GM19452 (cell line): Measurements from ENCODE around the gene LRRC10B.

Source experiments
- ATAC-seq: cut with Tn5 transposase; IDR thresholded peaks from one replicate; pipeline ENCODE4 v1.9.1; 2021; ENCODE audit not compliant: unreplicated experiment

The LRRC10B gene

GRCh38 chr11:61486011-61486620 is 22.4 kb upstream of the LRRC10B start:
- no peak for ATAC-seq

DNA sequence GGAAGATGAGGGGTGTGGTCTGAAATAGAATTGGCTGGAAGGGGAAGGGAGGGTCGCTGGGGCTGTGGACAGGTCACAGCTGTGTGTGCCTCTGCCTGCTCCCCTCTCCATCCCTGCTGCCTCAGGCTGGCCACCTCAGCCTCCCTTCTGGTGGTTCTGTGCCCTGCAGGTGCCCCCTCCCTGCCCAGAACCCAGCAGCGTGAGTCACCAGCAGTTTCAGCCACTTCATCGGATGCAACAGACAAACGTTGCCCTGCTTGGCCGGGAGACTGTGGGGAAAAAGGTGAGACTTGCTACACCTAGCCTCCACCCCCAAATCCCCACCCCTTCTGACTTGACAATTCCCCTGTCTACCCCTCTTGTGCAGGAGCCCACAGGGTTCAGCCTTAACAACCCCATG is 21.8 kb upstream of the LRRC10B start:
- no peak for ATAC-seq

DNA sequence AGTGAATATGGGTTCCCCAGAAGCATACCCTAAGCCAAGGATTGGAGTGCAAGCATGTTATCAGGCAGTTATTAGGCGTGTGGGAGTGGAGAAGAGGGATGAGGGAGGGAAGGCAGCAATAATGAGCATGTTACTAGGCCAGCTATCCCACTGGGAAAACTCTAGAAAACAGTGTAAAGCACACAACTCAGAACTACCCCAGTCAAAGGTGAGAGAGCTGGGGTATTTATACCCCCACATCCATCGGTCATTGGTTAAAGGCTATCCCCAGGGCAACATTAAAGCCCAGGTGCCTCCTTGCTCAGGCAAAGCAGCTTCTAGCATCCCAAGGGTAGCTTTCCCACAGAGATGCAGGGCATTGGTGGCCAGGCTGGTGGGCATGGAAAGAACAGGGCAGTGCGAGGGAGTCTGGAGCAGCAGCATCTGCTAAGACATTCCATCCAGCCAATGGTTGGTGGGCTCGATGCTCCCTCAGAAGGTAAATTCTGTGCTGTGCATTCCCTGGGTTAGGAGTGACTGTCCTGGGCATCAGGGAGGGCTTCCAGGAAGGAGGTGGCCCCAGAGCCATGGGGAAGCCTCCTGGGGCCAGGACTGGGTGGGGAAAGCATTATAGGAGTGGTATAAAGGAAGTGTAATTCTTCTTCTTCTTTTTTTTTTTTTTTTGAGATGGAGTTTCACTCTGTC is 21.1 kb upstream of the LRRC10B start:
- no peak for ATAC-seq

DNA sequence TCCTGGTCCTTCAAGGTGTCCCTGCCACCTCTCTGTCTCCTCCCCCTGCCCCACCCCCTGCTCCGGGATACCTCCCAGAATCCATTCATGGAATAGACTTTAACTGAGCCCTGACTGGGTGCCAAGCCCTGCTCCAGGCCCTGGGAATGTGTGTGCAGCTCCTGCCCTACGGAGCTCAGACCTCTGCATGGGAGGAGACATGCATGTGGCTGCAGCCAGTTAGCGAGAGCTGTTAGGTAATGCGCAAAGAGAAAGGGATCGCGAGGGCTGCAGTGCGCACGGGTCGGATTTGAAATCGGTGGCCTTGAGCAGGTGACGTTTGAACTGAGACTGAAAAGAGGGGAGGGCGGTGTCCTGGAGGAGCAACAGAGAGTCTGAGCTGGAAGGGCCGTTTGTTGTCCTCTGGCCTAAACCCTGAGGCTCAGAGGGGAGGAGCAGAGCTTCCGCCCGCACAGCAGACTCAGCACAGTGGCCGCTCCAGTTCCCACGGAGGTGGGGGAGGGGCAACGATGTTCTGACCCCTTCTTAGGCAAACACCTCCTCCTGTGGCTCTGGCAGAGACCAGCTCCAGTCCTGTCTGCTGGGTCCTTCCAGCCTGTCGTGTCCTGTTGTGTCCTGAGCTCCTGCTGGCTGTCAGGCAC is 19.8 kb upstream of the LRRC10B start:
- no peak for ATAC-seq

- no peak for ATAC-seq
These were observed 18.5 kb upstream of the LRRC10B start for GRCh38 chr11:61489833-61490721.

- ATAC-seq = no peak
These were observed 16.7 kb upstream of the LRRC10B start for GRCh38 chr11:61491736-61492395.

DNA sequence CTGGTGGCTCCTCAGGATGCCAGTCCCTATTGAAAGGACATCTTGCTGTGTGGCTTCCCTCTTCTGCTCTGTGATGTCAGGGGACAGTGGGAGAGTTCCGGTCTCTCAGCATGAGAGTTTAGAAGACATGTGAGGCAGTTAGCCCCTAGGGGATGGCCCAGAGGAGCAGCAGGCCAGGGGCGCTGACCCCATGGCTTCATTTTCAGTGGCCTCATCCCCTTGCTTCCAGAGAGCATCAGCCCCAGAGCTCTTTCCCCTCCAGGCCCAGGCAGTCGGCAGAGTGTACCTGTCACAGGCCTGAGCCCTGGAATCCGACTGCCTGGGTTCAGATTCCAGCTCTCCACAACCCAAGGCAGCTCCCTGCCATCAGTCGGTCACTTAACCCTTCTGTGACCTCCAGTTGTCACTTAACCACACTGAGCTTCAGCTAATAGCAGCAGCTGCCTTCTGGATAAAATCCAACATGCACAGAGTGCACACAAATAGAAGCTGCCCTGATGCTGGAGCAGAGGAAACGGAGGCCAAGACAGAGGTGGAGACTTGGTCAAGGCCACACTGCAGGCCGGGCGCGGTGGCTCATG is 14.1 kb upstream of the LRRC10B start:
- ATAC-seq = no peak

DNA sequence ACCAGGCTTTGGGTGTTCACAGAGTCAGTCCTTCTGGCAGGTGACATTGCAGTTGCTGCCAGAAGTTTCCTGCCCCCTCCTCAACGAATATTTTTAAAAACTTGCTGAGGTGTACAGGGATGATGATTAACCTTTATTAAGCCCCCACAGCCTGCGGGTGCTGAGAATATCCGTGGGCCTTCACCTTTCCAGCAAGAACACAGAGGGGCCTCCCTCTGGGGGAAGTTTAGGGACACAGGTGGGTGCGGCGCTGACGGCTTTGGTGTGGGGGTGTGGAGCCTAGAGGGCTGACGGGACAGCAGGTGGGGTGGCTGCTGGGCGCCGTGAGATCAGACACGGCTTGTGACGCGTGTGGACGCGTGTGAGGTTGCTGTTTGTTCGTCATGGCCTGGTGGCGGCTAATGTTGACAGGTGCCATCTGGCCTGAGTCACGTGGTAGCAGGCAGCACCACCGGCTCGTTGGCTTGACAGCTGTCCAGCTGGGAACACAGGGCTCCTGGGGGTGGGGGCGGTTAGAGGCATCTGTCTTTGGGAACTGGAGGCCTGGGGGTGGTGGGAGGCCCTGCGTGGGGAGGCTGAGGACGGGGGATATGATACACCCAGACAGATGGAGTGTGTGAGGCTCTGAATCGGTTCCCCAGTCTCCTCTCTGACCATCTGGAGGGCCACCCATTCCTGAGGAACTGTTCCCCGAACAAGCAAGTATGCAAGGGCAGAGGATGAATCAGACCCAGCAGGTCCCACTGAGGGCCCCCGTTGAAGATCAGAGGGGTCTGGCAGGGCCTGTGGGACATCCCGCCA is 12.5 kb upstream of the LRRC10B start:
- no peak for ATAC-seq

GRCh38 chr11:61496602-61497400 is 11.7 kb upstream of the LRRC10B start:
- no peak for ATAC-seq

DNA sequence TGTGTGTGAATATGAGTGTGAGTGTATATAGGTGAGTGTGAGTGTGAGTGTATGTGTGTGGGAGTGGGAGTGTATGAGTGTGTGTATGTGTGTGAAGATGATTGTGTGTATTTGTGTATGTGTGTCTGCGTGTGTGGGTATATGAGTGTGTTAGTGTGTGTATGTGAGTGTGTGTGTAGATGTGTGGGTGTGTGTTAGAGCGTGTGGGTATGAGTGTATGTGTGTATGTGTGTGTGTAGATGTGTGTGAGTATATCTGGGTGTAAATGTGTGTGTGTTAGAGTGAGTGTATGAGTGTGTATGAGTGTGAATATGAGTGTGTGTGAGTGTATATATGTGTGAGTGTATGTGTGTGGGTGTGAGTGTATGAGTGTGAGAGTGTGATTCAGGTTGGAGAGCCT is 11.1 kb upstream of the LRRC10B start:
- no peak for ATAC-seq

DNA sequence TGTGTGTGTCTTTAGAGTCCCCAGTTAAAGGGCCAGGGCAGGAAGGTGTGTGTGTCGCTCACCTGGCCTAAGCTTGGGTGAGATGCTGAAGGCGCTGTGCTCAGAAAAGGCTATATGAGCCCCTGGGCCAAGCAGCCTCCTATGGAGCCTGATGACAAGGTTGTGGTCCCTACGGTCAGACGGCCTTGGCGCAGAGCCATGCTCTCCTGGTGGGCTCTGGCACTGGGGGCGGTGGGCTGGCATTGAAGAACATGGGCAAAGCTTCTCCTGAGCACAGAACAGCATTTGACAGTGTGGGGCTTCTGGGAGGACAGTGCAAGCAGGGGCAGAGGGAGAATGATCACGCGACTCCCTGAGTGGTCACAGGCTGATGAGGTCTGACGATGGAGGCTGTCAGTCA is 10.7 kb upstream of the LRRC10B start:
- no peak for ATAC-seq

DNA sequence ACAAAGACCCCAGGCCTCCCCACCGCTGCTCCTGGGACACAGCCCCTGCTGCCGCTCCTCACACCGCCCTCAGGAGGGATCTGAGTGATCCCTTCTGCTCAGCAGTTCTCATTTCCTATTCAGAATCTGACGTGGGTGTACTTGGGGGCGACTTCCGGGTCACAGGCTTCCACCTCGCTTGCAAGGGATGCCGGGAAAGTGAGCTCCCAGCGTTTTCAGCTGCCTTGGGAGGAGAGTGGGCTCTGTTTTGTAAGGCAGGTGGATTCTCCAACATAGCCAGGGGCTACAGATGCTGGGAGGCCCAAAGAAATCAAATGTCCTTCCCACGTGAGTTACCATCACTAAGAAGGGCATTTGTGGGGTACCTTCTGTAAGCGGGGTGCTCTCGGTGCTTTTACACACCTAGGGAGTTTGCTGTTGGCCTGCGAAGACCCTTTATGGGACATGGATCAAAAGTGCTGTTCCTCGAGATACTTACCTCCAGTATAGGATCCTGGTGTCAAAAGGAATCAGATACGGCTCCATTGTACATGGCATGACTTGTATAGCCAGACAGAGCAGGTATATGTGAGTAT is 9.7 kb upstream of the LRRC10B start:
- no peak for ATAC-seq

GRCh38 chr11:61499816-61500491 is 8.6 kb upstream of the LRRC10B start:
- no peak for ATAC-seq

GRCh38 chr11:61502522-61502921 is 6.0 kb upstream of the LRRC10B start:
- no peak for ATAC-seq

DNA sequence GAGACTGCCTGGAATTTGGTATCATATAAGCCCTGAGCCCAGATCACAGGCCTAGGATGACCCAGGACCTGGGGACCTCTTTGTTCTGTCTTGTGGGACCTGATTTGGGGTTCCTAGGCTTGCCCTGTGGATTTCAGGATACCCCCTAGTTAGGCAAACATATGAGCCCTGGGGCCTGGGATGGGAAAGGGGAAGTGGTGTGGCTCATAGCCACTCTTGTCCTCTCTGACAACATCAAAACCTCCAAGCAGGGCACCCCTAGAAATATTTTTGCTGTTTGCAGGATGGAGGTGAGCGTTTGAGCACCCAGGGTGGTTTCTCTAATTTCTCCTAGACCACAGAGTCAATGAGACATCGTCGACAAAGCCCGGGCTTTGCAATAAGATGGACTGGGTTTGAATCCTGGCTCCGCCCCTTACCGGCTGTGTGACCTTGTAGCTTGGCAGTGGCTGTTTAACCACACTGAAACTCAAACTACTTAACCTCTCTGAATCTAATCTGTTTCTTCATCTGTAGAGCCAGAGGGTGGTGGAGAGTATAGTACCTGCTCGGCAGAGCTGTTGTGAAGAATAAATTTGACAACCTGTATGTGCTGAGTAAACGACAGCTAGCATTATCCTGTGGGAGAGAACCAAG is 5.3 kb upstream of the LRRC10B start:
- no peak for ATAC-seq

GRCh38 chr11:61505106-61505505 is 3.4 kb upstream of the LRRC10B start:
- ATAC-seq = no peak

DNA sequence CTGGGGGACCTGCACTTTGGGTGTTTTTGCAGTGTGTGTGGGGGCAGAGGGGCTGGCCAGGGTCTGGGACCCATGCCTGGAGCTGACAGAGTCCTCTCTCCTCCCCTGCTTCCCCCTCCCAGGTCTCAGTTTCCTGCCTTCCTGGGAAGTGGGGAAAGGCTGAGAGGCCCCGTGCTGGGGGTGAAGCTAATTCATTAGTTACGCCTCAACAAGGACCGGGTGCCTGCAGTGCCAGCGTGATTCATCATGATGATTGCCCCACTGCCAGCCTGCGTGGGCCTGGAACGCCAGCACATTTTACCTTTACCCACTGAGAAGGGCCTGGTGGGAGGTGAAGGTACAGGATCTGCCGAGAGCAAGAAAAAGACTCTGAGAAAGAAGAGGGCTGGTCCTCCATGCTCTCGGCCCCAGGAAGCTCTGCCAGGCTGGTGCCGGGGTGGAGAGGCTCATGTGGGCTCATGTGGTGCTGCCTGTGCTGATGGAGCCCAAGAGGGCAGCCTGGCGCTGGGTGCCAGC is 2.9 kb upstream of the LRRC10B start:
- ATAC-seq = no peak
